ENCODE data around the gene EXOC6B. TPM values are rescaled to one million over a fixed set of nuclear protein-coding genes. Genes with fewer than 3 reads are reported as not detected.
"Not testable (repeated sequence)": the region's sequence is repeated elsewhere in the genome, so short reads cannot be mapped to it uniquely, and the experiment has no call there.

Gene EXOC6B
- total RNA-seq, 2 donors from 2014 or later, result 11.7 to 12.9 TPM

DNA sequence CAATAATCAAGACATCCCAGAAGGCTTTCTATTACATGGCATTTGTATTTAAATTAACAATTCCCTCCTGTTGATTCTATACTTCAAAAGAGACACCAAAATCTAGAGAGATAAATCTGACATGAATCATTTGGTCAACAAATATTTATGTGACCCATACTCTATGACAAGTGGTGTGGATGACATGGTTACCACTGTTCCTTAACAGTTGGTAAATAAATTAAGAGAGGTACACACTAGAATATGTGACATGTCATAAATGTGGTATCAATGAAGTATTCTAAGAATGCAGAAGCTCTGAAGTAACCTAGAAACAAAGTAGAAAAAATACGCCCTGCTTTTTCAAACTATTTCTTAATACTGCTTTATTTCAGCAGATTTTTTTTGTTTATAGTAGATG, 255.4 kb downstream of the EXOC6B start:
- TF ChIP-seq, protein P1, sequence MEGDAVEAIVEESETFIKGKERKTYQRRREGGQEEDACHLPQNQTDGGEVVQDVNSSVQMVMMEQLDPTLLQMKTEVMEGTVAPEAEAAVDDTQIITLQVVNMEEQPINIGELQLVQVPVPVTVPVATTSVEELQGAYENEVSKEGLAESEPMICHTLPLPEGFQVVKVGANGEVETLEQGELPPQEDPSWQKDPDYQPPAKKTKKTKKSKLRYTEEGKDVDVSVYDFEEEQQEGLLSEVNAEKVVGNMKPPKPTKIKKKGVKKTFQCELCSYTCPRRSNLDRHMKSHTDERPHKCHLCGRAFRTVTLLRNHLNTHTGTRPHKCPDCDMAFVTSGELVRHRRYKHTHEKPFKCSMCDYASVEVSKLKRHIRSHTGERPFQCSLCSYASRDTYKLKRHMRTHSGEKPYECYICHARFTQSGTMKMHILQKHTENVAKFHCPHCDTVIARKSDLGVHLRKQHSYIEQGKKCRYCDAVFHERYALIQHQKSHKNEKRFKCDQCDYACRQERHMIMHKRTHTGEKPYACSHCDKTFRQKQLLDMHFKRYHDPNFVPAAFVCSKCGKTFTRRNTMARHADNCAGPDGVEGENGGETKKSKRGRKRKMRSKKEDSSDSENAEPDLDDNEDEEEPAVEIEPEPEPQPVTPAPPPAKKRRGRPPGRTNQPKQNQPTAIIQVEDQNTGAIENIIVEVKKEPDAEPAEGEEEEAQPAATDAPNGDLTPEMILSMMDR (IDR thresholded peaks at IDR 0.05), result no peak
- TF ChIP-seq POLR2A (IDR thresholded peaks at IDR 0.05), result no peak
- Histone ChIP-seq H3K36me3 (replicated peaks in 1 of 2; ENCODE audit: insufficient read depth in 1 of 2, low read depth in 2 of 2) (peaks cover 0 to 3% of the 10 kb centered on the region in 2 donors), H3K27me3 (no peaks in the 10 kb centered on the region), H3K4me3 (no peak overlapping the region), H3K4me1 (no peaks in the 10 kb centered on the region), H3K27ac (no peak overlapping the region), H3K9me3 (no peaks in the 10 kb centered on the region)
- 73 to 79% methylated on average over 1 of the region's 1 CpG for WGBS, 2 donors
- ATAC-seq (no peak), DNase-seq (no peak)
- intact Hi-C loops (cut with DNase I), result no loop called here

DNA sequence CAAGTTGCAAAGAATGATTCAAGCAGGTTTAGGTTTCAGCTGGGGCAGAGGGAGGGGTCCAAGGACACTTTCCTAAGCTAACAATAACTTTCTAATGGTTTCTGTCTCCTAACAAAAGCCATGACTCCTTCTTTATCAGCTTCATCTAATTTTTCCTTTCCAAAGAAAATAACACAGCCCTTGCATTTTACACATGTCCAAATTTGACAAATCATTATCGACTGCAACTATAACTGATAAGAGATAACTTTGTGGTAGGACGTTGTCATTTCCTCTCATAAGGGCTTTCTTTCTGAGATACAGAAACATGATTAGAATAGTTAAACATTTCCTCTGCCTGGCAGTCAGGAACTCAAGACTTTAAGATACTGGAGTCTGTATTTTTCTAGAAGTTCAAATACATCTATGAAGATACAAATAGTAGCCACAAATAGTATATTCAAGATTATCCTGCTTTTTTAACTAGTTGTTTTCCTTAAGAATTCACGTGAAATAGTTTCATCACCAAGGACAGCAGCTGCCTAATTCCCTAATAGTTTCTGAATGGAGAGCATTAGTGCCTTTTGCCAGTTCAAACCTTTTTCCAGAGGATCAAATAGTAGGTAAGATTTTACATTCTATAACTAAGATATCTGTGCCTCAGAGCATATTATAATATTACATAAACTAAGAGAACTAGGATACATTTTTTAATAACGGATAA, 263.2 kb downstream of the EXOC6B start:
- DNase-seq (no peak), ATAC-seq (peak; percentile 38)
- H3K27ac ChIP-seq, result peak overlapping the region in 2 of 4 donors; percentile 33 to 55
- WGBS, 2 donors, result 27 to 30% methylated on average over 4 of the region's 4 CpGs
- no peak overlapping the region for H3K4me3 ChIP-seq
- peaks cover 16% of the 10 kb centered on the region for H3K4me1 ChIP-seq
- no peaks in the 10 kb centered on the region for H3K9me3 ChIP-seq
- no peaks in the 10 kb centered on the region for H3K27me3 ChIP-seq
- intact Hi-C loops (cut with DNase I), result no loop called here
- TF ChIP-seq, protein P1 (IDR thresholded peaks at IDR 0.05), result no peak
- no peak for TF ChIP-seq POLR2A (IDR thresholded peaks at IDR 0.05)
- H3K36me3 ChIP-seq (replicated peaks in 1 of 2; ENCODE audit: insufficient read depth in 1 of 2, low read depth in 2 of 2), result no peaks in the 10 kb centered on the region

DNA sequence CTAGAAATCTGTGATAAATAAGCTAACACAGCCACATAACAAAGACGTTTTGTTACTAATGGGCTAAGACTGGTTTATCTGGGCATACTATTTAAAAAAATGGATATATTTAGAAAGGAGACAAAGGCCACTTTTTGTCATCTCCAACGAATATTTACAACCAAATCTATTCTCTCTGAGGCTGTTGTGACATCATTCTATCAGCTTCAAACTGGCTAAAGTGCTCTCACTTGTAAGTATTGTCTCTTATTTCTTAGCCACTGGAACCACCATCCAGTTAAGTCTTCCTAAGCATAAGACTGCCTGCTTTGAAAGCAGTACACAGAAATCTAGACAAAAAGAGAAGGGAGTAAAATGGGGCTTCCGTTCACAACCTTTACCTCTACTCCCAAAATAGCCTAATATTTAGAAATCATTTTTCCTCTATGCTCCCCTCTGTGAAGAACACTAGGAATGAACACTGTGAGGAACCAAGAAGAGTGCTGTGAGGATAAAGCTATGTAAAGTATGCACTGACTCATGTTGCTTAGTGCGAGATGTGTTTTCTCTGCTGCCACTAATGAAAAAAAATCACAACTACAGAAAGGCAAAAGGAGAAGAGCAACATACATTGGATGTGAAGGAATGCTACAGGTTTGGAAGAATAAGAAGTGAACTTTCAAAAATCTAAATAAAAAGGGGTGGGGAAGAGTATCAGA, 264.1 kb downstream of the EXOC6B start:
- ATAC-seq (peak; percentile 50), DNase-seq (no peak)
- WGBS, 2 donors, result 48 to 57% methylated on average over 4 of the region's 4 CpGs
- H3K27ac ChIP-seq, result peak overlapping the region in 2 of 4 donors; percentile 33 to 55
- H3K9me3 ChIP-seq, result no peaks in the 10 kb centered on the region
- H3K4me1 ChIP-seq, result peaks cover 16% of the 10 kb centered on the region
- H3K36me3 ChIP-seq (replicated peaks in 1 of 2; ENCODE audit: insufficient read depth in 1 of 2, low read depth in 2 of 2), result no peaks in the 10 kb centered on the region
- TF ChIP-seq, protein P1 (IDR thresholded peaks at IDR 0.05), result no peak
- TF ChIP-seq POLR2A (IDR thresholded peaks at IDR 0.05), result no peak
- H3K27me3 ChIP-seq, result no peaks in the 10 kb centered on the region
- no peak overlapping the region for H3K4me3 ChIP-seq
- intact Hi-C loops (cut with DNase I), result no loop called here

DNA sequence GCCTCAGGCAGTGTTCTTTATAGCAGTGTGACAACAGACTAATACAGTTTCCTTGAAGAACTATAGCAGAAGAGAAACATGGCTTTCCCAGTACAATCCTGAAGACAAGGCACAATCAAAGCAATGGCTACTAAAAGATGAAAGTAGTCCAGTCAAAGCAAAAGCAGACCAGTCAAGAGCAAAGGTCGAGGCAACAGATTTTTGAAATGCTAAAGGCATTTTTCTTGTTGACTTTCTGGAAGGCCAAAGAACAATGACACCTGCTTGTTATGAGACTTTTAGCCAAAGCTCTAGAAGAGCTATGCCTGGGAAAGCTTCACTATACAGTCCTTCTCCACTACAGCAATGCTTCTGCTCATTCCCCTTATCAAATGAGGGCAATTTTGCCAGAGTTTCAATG, 269.9 kb downstream of the EXOC6B start:
- intact Hi-C loops (cut with DNase I), result no loop called here
- Histone ChIP-seq H3K4me3 (no peak overlapping the region), H3K36me3 (replicated peaks in 1 of 2; ENCODE audit: insufficient read depth in 1 of 2, low read depth in 2 of 2) (no peaks in the 10 kb centered on the region), H3K27me3 (no peaks in the 10 kb centered on the region), H3K9me3 (no peaks in the 10 kb centered on the region), H3K4me1 (peaks cover 6% of the 10 kb centered on the region), H3K27ac (no peak overlapping the region)
- DNase-seq, result no peak
- 83 to 100% methylated on average over 1 of the region's 1 CpG for WGBS, 2 donors
- TF ChIP-seq, protein P1 (IDR thresholded peaks at IDR 0.05), result no peak
- no peak for ATAC-seq

DNA sequence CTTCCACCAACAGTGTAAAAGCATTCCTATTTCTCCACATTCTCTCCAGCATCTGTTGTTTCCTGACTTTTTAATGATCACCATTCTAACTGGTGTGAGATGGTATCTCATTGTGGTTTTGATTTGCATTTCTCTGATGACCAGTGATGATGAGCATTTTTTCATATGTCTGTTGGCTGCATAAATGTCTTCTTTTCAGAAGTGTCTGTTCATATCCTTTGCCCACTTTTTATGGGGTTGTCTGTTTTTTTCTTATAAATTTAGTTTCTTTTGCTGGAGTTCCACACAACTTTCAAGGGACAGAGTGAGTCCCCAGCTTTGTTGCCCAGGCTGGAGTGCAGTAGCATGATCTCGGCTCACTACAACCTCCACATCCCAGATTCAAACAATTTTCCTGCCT, 270.5 kb downstream of the EXOC6B start:
- H3K4me1 ChIP-seq; DNase-seq; H3K27ac ChIP-seq; H3K4me3 ChIP-seq; H3K27me3 ChIP-seq; H3K36me3 ChIP-seq (replicated peaks in 1 of 2; ENCODE audit: insufficient read depth in 1 of 2, low read depth in 2 of 2); intact Hi-C loops (cut with DNase I); ATAC-seq; H3K9me3 ChIP-seq: not testable (repeated sequence)
- WGBS, 2 donors, result 100% methylated on average over 1 of the region's 1 CpG

DNA sequence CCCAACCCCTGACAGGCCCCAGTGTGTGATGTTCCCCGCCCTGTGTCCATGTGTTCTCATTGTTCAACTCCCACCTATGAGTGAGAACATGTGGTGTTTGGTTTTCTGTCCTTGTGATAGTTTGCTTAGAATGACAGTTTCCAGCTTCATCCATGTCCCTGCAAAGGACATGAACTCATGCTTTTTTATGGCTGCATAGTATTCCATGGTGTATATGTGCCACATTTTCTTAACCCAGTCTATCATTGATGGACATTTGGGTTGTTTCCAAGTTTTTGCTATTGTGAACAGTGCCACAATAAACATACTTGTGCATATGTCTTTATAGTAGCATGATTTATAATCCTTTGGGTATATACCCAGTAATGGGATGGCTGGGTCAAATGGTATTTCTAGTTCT, 270.9 kb downstream of the EXOC6B start:
- H3K9me3 ChIP-seq; H3K27me3 ChIP-seq; ATAC-seq; H3K4me3 ChIP-seq; H3K36me3 ChIP-seq (replicated peaks in 1 of 2; ENCODE audit: insufficient read depth in 1 of 2, low read depth in 2 of 2); H3K27ac ChIP-seq; DNase-seq; H3K4me1 ChIP-seq; intact Hi-C loops (cut with DNase I): not testable (repeated sequence)
- WGBS, 2 donors, result 100% methylated on average over 1 of the region's 1 CpG

All from body of pancreas (tissue), 4 donors.